ENCODE measurements around the gene MOB3B.

GRCh38 chr9:27572918-27573633 is 43.5 kb upstream of the MOB3B start, which contains the start of gene C9orf72:
- no peak for TF ChIP-seq CTCF (conservative IDR thresholded peaks at IDR 0.05 in 1 of 2, IDR thresholded peaks at IDR 0.05 in 1 of 2; ENCODE audit: low read depth in 1 of 2, low read length in 2 of 2)
- no peak for TF ChIP-seq EZH2 (IDR thresholded peaks at IDR 0.05; ENCODE audit: low read length, missing control alignments)
